SKM-1 treated with dmso at 0.1 percent for 144 hours (cell line): ENCODE results near the gene E2F4.

Source experiments
- DNase-seq: peaks from one replicate; lab custom pipeline; 2025; ENCODE audit not compliant: unreplicated experiment; lab: John Stamatoyannopoulos, UW

The E2F4 gene

GRCh38 chr16:67173808-67174705, 17.9 kb upstream of the E2F4 start:
- no peak for DNase-seq

DNA sequence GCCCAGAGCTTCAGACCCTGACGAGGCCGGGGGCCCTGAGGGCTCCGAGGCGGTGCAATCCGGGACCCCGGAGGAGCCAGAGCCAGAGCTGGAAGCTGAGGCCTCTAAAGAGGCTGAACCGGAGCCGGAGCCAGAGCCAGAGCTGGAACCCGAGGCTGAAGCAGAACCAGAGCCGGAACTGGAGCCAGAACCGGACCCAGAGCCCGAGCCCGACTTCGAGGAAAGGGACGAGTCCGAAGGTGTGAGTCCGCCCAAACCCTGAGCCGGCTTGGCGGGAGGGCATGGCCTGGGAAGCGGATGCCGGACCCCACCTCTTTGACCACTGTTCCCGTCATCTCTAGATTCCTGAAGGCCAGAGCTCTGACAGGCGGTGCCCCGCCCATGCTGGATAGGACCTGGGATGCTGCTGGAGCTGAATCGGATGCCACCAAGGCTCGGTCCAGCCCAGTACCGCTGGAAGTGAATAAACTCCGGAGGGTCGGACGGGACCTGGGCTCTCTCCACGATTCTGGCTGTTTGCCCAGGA, 17.2 kb upstream of the E2F4 start:
- DNase-seq: no peak

GRCh38 chr16:67176662-67177061, 15.3 kb upstream of the E2F4 start:
- no peak for DNase-seq

GRCh38 chr16:67177743-67178699, 13.9 kb upstream of the E2F4 start:
- no peak for DNase-seq

DNA sequence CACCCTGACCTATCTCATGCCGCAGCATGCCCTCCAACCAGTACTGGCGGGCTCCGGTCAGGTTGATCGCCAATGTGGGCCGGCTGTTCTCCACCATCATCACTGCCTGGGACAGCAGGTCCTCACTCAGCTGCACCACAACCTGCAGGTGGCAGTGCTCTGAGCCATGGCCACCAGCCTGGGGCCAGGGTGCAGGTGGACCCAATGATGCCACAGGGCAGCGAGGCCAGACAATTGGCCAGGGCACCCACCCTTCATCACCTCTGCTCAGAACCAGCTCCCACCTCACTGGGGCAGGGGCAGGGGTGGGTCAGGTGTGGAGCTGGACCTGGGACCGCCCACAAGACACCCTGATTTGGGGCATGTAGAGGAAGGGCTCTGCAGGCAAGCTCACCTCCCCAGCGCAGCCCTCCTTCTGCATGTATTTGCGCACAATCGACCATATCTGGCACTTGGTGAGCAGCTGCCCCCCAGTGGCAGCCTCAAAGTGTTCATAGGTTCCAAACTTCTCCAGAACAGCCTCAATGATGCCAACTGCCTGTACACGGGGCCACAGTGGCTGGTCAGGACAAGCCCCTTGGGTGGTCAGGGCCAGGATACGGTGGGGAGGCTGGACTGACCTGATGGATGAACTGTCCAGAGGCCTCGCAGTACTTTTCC, 12.4 kb upstream of the E2F4 start:
- DNase-seq: no peak

DNA sequence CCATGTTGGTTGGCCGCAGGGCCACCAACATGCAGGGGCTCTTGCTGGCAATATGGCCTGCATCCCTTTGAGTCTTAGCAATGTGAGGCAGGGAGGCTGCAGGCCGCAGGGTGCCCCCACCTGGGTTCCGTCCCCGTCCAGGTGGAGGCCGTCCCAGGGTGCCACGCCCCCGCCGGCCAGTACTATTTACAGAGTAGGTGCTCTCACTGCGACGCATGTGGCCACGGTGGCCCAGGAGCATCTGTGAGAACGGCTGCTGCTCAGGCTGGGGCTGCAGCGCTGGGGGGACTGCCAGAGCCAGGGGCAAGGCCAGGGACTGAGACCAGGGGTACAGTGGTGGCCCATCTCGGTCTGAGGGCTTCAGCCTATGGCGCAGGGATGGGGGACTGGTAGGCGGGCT, 11.8 kb upstream of the E2F4 start:
- no peak for DNase-seq

- DNase-seq: no peak
Observed at GRCh38 chr16:67181346-67181745, 10.6 kb upstream of the E2F4 start.

GRCh38 chr16:67182288-67182687, 9.7 kb upstream of the E2F4 start:
- DNase-seq: no peak

- DNase-seq: no peak
Observed at GRCh38 chr16:67183284-67183626, 8.7 kb upstream of the E2F4 start.

GRCh38 chr16:67183627-67184452, 8.1 kb upstream of the E2F4 start, which contains the start of gene MATCAP1:
Gene MATCAP1, minus strand, starts transcription at chr16:67183963. Its CDS starts 3,353 bp downstream, at chr16:67180610.
- DNase-seq: peak; percentile 99

DNA sequence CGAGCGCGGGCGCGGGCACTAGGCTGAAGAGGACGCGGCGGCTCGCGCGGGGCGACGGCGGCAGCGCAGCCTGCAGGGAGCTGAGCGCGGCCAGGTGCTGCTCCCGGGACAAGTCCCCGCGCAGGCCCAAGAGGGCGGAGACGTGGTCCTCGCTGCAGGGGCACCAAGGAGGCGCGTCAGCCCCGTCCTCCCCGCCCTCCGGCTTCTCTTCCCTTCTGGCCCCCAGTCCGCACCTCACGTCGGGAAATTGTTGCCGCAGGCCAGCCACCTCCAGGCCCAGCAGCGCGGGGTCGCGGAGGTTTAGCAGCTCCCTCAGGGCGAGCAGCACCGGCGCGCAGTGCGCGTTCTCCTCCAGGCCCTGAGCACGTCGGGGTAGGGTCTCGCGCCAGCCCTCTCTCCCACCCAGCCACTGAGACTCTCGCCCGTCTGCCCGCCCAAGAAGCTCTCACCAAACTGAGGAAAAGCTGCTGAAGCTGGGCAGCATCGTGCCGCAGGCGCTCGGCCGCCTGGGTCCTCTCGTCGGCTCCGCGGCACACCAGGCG, 7.4 kb upstream of the E2F4 start:
- no peak for DNase-seq

GRCh38 chr16:67184995-67185650, 6.8 kb upstream of the E2F4 start:
- peak; percentile 79 for DNase-seq

GRCh38 chr16:67185651-67186134, 6.3 kb upstream of the E2F4 start:
- DNase-seq: no peak

GRCh38 chr16:67186550-67186950, 5.4 kb upstream of the E2F4 start:
- no peak for DNase-seq

DNA sequence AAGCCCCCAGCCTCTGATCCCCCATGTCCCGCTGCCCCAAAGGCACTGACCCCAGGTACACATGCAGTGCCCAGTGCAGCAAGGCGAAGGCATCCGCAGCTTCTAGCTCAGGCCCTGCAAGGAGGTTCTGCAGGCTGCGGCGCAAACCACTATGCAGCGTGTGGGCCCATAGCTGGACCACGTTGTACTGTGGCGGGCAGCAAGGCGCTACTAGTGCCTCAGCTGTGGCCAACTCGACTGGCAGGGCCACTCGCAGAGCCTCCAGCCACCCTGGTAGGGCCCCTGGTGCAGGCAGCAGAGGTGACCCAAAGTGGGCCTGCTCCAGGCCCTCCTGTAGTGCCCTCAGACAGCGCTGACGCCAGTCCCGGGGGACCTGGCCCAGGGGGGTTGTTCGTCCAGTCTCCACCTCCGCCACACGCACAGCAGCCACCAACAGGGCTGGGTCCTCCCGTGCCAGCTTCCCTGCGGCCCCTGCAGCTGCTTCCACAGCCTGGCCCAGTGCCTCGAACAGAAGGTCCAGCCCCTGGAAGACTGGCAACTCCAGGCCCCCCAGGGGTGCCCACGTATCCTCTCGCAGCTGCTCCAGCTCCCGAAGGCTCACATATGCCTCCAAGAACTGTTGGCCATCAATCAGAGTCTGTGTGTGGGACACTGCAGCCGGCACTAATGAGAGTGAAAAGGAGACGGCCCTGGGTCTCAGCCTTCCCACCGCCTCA, 4.6 kb upstream of the E2F4 start:
- DNase-seq: no peak

GRCh38 chr16:67188323-67188722, 3.6 kb upstream of the E2F4 start:
- DNase-seq: no peak

DNA sequence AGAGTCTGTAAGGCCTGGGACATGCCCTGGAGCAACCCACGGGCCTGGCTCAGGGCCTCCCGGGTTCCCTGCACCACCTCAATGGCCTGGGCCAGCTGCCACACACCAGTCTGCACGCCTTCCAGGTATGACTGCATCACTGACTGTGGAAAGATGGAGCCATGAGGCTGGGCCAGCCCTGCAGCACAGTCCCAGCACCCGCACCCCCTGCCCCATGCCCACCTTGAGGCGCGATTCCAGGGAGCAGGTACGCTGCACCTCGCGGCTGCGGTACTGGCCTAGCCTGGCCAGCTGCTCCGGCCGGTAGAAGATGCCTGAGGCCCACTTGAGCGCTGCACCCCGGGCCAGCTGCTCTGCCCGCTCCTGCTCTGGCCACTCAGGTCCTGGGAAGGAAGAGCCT, 3.2 kb upstream of the E2F4 start:
- no peak for DNase-seq

- no peak for DNase-seq
Observed at GRCh38 chr16:67190041-67190440, 1.9 kb upstream of the E2F4 start, which contains the start of gene EXOC3L1. Gene EXOC3L1, minus strand, starts transcription at chr16:67190136. Its CDS starts 460 bp downstream, at chr16:67189676.
